Renal cortical epithelial cell (primary cell): ENCODE data around the gene STXBP3. TPM values are rescaled to one million over a fixed set of nuclear protein-coding genes. Genes with fewer than 3 reads are reported as not detected.
"Not testable (repeated sequence)": the region's sequence is repeated elsewhere in the genome, so short reads cannot be mapped to it uniquely, and the experiment has no call there.

Experiments
- DNase-seq: peaks from one replicate; pipeline ENCODE4 v3.0.0-alpha.2; 2011; ENCODE audit warnings: low read depth
- total RNA-seq: library from RNA; depleted of rRNA; stranded (reverse); fragments of >200 nt; gene quantifications from 2 replicates; pipeline ENCODE4 v1.2.3, GENCODE V29; 2014

Gene STXBP3, protein sequence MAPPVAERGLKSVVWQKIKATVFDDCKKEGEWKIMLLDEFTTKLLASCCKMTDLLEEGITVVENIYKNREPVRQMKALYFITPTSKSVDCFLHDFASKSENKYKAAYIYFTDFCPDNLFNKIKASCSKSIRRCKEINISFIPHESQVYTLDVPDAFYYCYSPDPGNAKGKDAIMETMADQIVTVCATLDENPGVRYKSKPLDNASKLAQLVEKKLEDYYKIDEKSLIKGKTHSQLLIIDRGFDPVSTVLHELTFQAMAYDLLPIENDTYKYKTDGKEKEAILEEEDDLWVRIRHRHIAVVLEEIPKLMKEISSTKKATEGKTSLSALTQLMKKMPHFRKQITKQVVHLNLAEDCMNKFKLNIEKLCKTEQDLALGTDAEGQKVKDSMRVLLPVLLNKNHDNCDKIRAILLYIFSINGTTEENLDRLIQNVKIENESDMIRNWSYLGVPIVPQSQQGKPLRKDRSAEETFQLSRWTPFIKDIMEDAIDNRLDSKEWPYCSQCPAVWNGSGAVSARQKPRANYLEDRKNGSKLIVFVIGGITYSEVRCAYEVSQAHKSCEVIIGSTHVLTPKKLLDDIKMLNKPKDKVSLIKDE
- 72.4 and 89.8 TPM in 2 replicates for total RNA-seq

GRCh38 chr1:108746382-108747170, at the start of gene STXBP3:
Gene STXBP3 (plus strand): TSS chr1:108746674. CDS start chr1:108746738, 64 bp downstream.
- peak; percentile 91 for DNase-seq

DNA sequence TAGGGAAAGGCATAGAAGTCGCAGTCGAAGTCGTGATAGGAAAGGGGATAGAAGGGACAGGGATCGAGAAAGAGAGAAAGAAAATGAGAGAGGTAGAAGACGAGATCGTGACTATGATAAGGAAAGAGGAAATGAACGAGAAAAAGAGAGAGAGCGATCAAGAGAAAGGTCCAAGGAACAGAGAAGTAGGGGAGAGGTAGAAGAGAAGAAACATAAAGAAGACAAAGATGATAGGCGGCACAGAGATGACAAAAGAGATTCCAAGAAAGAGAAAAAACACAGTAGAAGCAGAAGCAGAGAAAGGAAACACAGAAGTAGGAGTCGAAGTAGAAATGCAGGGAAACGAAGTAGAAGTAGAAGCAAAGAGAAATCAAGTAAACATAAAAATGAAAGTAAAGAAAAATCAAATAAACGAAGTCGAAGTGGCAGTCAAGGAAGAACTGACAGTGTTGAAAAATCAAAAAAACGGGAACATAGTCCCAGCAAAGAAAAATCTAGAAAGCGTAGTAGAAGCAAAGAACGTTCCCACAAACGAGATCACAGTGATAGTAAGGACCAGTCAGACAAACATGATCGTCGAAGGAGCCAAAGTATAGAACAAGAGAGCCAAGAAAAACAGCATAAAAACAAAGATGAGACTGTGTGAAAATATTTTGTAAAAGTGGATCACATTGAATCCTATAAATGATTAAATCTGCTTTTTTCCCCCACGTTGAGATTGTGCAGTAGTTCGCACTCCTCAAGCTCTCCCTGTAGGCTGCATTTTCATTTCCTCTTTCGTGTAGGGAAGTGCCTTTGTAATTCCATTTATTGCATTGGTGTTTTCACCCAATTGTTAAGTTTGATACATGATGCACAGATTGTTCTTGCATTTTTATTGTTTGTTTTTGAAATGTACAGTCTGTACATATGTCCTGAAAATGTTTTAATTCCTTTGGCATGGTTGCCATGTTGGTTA, 46.8 kb upstream of the STXBP3 start:
- DNase-seq: no peak

DNA sequence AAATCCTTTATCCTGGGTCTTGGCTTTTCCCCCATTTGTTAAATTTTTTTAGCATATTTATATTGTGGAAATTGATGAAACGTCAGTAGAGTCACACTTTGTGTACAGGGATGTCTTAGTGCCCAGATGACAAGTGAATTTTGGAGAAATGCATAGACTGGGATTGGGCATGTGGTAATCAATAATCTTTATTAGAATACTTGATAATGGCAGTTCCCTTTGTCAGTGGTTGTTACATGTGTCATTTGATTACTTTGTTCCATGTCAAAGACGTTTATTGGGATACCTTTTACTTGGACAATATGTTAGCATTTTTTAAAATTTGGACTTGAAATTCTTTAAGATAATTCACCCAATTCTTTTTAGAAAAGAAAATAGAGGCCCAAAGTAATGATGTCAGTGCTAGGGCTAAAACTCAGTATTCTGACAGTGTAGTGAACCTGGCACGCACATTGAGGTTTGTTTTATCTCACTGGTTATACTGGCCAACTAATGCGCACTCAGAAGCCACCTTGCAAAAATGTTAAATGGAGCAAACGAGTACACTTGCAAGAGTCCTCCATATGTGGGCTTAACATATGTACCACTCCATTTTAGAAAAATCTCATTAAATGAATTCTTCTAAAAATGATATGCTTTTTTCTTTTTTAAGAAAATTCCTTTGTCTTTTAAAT, 45.2 kb upstream of the STXBP3 start:
- DNase-seq: no peak

- DNase-seq: not testable (repeated sequence)
Measured at GRCh38 chr1:108702109-108702508, 44.4 kb upstream of the STXBP3 start.

DNA sequence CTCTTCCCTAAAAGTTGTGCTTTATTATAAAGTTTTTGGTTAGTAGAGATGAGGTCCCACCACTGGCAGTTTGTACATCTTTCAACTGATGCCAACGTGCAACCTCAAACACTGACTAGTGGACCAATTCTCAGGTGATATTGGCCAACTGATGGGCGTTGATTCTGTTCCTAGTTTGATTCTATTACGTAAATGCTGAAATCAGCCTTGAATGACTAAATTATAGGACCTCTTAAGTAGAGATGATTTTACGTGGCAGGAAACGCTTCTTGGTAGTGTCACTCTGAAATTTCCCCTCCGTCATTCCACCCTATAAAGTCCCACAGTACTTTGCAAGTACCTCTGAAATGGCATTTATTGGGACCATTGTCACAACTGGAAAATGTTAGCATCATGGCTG, 42.5 kb upstream of the STXBP3 start:
- no peak for DNase-seq

- DNase-seq: peak; percentile 80
Measured at GRCh38 chr1:108704496-108704895, 42.0 kb upstream of the STXBP3 start.

DNA sequence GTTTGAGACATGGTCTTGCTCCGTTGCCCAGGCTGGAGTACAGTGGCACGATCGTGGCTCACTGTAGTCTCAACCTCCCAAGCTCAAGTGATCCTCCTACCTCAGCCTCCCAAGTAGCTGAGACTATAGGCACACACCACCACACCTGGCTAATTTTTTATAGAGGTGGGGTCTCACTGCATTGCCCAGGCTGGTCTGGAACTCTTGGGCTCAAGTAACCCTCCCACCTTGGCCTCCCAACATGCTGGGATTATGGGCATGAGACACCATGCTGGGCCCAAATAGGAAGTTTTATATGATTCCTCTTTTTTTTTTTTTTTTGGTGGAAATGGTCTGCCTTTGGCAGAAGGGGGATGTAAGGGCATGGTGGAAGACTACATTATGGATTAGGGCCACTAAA, 39.8 kb upstream of the STXBP3 start:
- no peak for DNase-seq

GRCh38 chr1:108708691-108709660, 37.5 kb upstream of the STXBP3 start:
- no peak for DNase-seq

DNA sequence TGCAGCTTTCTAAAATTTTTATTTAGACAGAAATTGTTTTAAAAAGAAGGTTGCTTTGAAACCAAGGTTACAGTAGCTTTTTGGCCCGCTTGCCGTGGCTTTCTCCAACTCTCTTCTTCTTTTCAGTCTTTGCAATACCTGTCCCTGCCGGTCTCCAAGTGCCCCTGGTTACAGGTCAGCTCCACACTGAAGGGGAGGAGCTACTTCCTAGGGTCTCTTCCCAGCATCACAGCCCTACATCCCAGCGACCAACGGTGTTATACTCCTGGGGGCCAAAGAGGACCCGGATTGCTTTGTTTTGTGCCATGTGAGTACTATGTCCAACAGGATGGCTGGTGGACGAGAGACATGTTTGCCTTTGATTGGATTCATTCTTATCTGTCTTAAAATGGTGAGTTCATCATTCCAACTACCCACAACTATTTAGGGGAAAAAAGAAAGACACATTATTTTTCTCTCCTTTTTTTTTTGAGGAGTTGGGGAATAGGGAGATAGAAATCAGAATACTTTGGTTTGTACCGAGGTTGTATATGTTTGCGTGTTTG, 33.8 kb upstream of the STXBP3 start, which contains the start of gene FNDC7:
FNDC7 (plus strand) TSS at position 303 of the 545 bp plus-strand sequence; CDS start at position 329, 26 bp downstream.
- no peak for DNase-seq

- DNase-seq: no peak
Measured at GRCh38 chr1:108715932-108716331, 30.5 kb upstream of the STXBP3 start.

DNA sequence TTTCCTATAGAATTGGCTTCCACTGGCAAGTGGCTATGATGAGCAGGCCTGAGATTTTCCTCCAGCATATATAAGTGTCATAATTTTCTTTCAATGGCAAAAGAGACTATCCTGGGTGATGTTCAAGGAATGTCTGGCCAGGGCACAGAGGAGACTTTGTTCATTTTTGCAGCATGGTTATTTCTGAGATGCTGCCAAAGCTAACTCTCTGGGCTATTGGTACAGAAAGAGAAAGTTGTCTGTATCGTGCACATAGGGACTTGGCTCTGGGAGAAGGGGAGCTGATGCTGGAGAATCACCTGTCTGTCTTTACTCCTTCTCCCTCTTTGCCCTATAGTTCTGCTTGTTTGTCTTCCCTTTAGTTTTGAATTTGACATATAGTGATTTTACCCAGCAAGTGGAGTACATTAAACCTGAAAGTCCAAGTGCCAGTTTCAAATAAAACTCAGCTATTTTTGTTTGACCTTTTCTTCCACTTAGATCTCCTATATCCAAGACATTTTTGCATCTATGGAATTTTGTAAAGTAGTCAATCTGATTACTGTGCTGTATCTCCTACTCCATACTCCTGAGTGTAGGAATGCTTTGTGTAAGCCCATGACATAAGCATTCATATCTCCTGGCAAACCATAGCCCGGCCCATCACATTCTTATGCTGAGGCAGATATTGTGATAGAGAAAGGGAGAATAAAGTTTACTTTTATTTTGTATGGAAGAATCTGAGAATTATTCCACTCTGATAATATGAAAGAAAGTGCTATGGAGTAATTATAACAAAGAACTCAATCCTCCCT, 29.8 kb upstream of the STXBP3 start:
- DNase-seq: no peak

- no peak for DNase-seq
Measured at GRCh38 chr1:108717774-108718316, 28.6 kb upstream of the STXBP3 start.

DNA sequence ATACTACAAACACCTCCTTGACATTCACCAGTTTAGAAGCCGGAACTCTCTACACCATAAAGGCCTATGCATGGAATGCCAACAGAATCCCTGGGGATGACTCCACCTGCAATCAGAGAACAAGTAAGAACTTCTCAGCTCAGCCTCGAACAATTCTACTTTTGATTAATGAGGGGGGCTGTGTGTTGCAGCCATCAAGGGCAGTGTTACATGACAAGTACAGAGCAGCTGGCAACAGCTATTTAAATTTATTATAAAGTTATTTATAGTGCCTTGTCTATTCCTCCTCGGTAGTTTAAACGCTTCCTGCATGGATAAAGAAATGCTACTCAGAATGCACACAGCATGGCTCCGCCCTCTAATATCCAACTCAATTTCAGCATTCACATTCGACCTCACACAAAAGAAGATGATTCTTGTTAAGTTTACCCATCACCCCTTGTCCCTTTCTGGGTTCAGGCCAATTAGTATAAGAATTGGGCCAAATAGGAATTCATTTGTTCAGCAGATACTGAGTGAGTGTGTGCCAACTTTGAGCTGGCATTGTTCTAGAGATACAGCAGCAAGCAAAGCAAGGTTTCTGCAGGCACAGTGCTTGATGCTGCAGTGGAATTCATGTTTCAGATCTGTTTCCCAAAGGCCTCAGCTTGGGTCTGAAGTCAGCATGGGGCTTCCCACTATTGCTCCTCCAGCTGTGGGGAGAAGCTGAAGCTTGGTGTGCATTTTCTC, 27.4 kb upstream of the STXBP3 start:
- DNase-seq: no peak

DNA sequence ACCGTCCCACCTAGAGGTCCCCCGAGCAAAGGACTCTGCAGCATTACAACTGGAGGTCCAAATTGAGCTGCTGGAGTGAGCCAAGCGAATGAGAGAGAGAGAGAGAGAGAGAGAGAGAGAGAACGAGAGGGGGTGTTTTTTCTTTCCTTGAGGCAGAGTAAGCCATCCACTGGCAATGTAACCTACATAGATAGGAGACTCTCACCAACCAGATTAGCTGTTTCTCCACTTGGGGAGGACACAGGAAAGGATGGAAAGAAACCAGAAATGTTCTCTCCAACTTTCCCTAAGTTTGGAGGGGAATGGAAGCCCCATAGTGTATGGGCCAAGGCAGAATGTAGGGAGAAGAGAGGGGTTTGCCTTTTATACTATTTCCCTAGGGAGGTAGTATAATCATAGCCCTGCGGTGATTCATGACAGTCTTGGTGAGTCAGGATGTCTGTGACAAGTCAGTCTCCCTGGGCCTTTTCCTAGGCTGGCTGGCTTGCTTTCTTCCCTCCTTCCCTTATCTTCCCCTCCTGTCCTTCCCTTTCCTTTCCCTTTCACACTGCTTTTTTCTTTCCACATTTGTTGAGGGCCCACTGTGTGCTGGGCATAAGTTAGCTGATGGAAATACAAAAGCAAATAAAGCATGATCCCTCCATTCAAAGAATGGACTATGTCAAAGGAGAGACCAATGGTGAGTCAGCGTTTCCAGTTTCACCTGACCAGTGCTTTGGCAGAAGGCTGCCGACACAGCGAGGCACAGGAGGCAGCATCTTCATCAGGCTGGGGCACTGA, 26.6 kb upstream of the STXBP3 start:
- DNase-seq: peak; percentile 82

DNA sequence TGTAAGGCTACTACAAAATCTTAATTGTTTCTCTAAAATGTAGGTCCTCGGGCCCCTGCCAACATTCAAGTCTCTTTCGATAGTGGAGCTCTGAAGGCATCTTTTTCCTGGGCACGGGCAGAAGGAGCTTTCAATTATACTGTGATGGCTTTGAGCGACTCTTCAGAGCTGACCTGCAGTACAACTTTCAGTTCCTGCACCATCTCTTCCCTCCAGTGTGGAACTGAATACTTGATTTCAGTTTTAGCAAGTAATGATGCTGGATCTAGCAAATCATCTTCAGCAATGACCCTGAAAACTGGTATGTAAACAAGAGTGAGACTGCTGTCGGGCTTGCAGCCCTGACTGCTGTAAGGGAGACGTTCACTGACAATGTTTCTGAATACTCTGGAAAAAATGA, 24.2 kb upstream of the STXBP3 start:
- DNase-seq: no peak

DNA sequence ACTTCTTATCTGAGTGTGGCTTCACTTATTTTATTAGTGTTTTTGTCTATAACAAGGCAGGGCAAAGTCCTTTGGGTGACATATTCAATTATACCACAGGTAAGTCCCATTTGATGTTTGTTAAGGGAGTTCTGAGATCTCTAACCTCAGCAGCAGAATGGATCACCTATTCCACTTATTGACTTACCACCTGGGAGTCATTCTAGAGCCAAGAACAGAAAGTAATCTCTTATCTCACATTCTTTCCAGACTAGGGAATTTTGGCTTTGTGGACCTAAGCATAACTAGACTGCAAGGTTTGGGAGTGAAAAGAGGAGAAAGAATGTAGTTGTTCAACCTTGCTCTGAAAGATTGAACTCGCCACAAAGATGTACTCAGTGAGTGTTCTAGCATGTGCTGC, 20.6 kb upstream of the STXBP3 start:
- no peak for DNase-seq
